Transverse colon (tissue), 3 donors: ENCODE data around the gene PTPRD.

ENCODE experiments used
- POLR2A ChIP-seq: fragments of 450-650 bp; IDR thresholded peaks from one replicate; pipeline ENCODE4 v1.6.1; 2016; ENCODE audit warnings: antibody characterized with exemption, mild to moderate bottlenecking, moderate library complexity
- TF ChIP-seq, protein P1 (sequence below), 5 experiments: fragments of 200-600 bp in 3 of 5; fragments of 450-650 bp in 2 of 5; sonication (generic) in 3 of 5; IDR thresholded peaks; 1 replicate in 2 of 5; 2 replicates in 3 of 5; pipeline ENCODE4 v1.5.1; 2016 to 2017; ENCODE audit warnings: antibody characterized with exemption in 5 of 5, inconsistent platforms in 3 of 5, mild to moderate bottlenecking in 2 of 5, moderate library complexity in 1 of 5

DNA sequence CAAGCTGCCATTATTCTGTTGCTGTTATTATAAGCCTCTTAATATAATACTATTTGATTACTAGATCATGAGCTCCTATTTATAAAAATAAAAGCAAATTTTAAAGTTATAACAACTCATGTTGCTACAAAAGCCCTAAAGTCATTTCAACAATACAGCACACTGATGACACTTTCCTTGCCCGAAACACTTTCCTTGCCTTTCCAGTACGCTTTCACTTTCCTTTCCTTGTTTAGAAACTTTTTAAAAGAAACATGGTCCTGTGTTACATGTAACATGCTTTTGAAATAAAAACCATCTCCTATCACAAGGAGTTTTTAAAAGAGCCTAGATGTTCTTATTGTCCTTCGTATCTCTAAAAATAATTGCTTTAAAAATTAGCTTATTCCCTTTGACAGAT, 688.4 kb downstream of the PTPRD start:
- TF ChIP-seq, protein P1, sequence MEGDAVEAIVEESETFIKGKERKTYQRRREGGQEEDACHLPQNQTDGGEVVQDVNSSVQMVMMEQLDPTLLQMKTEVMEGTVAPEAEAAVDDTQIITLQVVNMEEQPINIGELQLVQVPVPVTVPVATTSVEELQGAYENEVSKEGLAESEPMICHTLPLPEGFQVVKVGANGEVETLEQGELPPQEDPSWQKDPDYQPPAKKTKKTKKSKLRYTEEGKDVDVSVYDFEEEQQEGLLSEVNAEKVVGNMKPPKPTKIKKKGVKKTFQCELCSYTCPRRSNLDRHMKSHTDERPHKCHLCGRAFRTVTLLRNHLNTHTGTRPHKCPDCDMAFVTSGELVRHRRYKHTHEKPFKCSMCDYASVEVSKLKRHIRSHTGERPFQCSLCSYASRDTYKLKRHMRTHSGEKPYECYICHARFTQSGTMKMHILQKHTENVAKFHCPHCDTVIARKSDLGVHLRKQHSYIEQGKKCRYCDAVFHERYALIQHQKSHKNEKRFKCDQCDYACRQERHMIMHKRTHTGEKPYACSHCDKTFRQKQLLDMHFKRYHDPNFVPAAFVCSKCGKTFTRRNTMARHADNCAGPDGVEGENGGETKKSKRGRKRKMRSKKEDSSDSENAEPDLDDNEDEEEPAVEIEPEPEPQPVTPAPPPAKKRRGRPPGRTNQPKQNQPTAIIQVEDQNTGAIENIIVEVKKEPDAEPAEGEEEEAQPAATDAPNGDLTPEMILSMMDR (IDR thresholded peaks at IDR 0.05), result no peak
- TF ChIP-seq POLR2A, result no peak
